Skin of body (tissue), 2 donors: ENCODE data around the gene CD4. TPM values are rescaled to one million over a fixed set of nuclear protein-coding genes. Genes with fewer than 3 reads are reported as not detected.

Experiments
- DNase-seq: peaks from one replicate; lab custom pipeline; 2025; lab: John Stamatoyannopoulos, UW
- total RNA-seq: library from RNA; depleted of rRNA; stranded (reverse); fragments of >200 nt; gene quantifications from one replicate; pipeline ENCODE4 v1.2.3, GENCODE V29; 2014

The CD4 gene
- total RNA-seq, 1 donor from 2014 or later, result 9.7 TPM

DNA sequence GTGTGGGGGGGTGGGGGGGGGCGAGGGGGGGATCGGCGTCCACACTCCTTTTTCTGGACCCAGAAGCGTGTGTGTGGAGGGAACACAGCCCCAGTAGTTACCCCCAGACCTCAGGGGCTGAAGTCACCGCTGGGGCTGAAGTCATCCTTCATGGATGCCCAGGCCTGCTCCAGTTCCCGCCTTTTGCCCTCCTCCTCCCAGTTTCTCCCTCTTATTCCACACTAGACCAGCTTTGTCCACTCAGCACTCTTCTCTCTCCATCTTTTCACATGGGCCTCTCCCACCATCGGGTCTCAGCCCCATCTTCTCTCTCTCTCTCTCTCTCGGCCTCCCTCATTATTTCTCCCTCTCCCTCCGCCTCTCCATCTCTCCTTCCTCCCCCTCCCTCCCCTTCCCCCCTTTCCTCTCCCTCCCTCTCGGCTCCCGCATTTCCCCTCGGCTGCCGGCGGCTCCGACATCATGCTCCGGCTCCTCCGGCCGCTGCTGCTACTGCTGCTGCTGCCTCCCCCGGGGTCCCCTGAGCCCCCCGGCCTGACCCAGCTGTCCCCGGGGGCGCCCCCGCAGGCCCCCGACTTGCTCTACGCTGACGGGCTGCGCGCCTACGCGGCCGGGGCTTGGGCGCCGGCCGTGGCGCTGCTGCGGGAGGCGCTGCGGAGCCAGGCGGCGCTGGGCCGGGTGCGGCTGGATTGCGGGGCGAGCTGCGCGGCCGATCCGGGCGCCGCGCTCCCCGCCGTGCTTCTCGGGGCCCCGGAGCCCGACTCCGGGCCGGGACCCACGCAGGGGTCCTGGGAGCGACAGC lies 38.9 kb downstream of the CD4 start, which contains the start of gene P3H3:
Gene P3H3 (plus strand): TSS at position 426 of the 799 bp plus-strand sequence. CDS start 34 bp downstream, at position 460.
- peak; percentile 55 for DNase-seq

DNA sequence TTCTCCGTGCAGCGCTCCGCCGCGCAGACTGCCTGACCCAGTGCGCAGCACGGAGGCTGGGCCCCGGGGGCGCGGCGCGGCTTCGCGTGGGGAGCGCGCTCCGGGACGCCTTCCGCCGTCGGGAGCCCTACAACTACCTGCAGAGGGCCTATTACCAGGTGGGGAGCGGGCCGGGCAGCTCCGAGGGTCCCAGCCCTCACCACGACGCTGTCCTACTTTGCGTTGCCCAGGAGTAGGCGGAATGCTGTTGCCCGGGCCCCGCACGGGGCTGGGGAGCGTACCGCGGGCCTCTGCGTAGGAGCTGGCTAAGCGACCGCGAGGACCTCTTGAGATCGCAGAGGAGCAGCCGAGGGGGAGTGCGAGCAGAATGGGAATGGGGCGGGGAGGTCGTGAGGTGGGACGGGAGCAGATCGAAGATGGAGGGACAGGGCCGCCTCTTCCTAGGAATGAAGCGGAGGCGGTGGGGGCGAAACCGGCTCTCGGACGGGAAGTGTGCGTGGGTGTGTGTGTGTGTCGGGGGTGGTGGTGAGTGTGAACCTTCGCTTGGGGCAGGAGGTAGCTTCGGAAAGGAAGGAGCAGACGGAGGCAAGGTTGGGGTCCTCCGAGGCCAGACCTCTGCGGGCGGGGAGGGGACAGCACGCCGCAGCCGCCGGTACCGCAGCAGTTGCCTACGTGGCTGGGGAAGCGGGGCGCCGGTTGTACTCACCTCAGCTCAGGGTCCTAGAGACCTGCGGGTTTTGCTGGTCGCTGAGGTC lies 39.6 kb downstream of the CD4 start:
- DNase-seq, result peak; percentile 45

DNA sequence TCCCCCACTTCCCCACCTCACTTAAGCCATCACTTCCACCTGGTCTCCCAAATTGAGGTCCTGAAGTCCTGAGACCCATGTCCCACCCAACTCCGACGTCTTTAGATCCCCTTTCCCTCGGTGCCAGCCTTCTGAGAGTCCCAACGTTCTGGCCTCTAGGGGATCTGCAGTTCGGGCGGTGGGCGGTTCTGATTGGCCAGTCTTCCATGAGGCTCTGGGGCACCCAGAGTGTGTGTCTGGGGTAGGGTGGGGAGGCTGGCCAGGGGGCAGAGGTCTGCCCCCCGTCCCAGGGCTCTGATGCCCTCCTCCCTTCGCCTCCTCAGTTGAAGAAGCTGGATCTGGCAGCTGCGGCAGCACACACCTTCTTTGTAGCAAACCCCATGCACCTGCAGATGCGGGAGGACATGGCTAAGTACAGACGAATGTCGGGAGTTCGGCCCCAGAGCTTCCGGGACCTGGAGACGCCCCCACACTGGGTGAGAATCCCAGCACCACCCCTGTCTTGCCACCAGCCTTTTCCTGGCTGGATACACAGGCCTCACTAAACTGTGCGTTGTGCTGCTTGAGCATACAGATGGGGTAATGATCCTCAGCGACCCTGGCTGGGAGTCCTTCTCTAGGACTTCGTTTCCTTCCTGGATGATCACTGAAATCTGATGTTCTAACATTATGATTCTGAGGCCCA lies 40.4 kb downstream of the CD4 start:
- DNase-seq, result no peak

DNA sequence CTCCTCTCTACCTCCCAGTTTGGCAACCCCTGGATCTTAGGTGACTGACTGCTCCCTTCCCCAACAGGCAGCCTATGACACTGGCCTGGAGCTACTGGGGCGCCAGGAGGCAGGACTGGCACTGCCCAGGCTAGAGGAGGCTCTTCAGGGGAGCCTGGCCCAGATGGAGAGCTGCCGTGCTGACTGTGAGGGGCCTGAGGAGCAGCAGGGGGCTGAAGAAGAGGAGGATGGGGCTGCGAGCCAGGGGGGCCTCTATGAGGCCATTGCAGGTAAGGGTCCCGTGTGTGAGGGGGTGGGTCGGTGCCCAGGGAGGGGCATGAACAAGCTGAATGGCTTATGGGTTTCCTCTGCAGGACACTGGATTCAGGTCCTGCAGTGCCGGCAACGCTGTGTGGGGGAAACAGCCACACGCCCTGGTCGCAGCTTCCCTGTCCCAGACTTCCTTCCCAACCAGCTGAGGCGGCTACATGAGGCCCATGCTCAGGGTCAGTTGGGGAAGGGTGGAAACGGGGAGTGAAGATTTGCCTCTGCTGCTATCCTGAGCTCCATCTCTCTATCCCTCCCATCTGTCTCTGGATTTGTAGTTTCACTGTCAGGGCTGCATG lies 41.1 kb downstream of the CD4 start:
- DNase-seq, result no peak

DNA sequence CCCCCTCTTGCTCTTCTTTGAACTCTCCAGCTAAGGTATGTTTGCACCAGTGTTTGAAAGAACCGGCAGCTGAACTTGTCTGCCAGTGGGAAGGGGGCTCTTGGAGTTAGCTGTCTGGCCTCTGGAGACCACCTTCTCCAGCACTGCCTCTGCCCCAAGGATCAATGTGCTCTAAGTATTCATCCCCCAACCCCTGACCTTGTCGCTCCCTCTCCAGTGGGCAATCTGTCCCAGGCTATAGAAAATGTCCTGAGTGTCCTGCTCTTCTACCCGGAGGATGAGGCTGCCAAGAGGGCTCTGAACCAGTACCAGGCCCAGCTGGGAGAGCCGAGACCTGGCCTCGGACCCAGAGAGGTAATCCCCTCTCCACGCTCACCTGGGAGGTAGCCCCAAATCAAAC lies 41.7 kb downstream of the CD4 start:
- no peak for DNase-seq

DNA sequence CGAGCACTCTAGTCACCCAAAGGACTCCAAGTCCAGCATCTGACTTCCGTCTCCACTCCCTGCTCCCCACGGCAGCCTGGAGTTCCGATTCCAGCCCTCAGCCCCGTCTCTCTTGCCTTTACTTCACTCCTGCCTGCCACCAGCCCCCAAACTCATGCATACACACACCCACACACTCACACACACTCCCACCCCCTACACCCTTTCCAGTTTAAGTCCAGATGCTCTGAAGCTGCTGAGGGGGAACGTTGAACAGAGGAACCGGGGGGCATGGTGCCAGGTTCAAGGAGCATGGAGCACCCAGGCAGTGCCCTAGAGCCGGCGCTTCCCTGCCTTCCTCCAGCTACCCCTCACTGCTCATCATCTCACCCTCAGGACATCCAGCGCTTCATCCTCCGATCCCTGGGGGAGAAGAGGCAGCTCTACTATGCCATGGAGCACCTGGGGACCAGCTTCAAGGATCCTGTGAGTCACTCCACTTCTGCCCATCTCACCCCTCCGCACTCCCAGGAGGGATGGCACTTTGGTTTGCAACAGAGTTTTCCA lies 42.2 kb downstream of the CD4 start:
- DNase-seq, result no peak

DNA sequence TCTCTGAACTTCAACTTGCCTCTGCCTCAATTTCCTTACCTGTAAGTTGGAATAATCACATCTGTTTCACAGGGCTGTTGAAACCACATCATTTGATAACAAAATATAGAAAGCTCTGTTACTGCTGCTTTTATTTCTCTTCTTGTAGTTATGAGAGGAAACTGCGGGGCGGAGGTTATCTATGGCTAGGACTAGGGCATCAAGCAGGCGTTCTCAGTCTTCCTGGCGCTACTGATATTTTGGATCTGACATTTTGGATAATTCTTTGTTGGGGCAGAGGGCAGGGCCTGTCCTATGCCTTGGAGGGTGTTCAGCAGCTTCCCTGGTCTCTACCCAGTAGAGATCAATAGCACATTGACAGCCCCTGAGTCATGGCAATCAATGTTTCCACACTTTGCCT lies 42.8 kb downstream of the CD4 start:
- no peak for DNase-seq

DNA sequence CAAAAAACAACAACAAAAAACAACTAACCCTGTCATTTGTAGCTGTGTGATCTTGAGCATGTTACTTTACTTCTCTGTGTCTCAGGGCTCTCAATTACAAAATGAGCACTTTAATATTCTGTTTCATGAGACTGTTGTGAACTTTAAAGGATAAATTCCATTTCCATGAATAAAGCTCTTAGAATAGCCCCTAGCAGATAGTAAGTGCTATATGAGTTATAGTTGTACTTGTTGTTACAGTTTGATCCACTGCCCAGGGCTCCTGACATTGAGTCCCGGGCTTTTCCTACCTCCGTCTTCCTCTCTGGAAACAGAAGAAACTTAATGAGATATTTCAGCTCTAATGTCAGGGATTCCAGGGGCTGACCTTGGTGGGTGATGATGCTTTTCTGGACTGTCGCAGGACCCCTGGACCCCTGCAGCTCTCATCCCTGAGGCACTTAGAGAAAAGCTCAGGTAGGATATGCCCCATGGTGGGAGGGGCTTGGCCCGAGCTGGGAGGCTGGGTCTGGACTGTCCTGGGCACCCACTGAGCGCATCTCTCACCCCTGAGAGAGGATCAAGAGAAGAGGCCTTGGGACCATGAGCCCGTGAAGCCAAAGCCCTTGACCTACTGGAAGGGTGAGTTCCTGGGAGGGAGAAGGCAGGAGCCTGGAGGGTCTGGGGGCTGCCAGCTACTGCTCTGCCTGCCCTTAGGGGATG lies 44.0 kb downstream of the CD4 start:
- no peak for DNase-seq

DNA sequence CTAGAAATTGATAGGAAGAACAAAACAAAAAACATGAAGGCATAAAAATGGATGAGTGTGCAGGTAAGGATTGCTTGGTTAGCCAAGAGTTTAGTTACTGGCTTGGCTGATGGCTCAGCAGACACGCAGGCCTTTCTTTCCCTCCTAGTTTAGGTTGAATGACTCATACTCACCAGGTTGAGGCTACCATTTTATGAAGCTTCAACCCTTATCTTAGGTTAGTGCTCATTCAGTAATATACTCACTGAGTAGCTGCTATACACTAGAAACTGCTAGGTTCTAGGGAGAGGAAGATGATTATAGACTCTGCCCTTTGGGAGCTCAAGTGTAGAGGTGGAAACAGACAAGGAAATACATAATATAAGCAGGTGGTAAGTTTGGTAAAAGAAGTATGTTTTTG lies 44.9 kb downstream of the CD4 start:
- no peak for DNase-seq

DNA sequence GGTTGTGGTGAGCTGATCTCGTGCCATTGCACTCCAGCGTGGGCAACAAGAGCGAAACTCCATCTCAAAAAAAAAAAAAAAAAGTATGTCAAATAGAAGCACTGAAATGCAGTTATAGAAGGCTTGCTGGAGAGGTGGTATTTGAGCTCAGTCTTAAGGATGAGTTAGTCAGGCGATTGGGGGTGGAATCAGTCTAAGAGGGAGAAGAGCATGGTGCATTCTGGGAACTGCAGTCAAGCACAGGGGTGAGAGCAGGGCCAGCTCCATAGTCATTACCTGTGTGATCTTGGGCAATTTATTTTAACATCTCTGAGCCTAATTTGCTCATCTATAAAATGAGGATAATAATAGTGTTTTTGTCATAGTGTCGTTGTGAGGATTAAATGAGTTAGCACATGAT lies 45.5 kb downstream of the CD4 start:
- DNase-seq, result no peak

DNA sequence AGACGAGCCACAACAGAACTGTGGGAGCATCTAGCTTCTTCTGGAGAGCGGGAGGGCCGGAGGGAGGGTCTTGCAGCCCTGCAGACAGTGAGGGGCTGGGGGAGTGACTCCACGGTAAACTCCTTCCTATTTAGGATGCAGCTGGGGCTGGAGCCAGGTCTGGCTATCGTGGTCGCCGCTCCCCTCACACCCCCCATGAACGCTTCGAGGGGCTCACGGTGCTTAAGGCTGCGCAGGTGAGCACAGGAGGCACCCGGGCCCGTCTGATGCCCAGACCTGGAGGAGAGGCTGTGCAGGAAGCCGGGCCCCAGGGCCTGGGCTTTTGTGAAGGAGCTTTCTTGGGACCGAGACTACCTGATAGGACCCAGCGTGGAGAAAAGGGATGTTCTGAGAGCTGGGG lies 47.5 kb downstream of the CD4 start:
- no peak for DNase-seq

DNA sequence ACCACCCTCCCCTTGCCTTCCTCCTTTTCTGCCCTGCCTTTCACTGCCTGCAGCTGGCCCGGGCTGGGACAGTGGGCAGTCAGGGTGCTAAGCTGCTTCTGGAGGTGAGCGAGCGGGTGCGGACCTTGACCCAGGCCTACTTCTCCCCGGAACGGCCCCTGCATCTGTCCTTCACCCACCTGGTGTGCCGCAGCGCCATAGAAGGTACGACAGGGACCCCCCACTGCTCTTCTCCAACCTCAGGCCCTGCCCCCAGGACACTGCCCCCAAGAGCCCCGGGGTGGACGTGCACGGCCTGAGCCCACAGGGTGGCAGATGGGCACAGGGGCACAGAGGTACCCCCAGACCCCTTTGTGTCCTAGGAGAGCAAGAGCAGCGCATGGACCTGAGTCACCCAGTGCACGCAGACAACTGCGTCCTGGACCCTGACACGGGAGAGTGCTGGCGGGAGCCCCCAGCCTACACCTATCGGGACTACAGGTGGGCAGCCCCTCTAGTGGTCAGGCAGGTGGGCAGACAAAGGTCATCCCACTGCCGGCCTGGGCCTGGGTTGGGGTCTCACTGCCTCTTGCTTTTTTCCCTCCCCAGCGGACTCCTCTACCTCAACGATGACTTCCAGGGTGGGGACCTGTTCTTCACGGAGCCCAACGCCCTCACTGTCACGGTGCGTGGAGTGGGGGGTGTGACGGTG lies 48.2 kb downstream of the CD4 start:
- no peak for DNase-seq

DNA sequence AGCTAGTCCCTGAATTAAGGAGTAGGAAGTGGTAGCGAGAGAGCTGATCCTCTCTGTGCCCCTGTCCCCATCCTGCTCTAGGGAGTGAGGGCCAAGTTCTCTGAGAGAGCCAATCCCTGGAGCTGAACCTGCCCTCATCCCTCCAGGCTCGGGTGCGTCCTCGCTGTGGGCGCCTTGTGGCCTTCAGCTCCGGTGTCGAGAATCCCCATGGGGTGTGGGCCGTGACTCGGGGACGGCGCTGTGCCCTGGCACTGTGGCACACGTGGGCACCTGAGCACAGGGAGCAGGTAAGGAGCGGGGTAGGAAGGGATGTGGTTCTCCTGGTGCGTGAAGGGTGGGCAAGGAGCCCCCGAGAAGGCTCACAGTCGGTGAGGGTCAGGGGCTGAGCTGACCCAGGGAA lies 49.5 kb downstream of the CD4 start:
- no peak for DNase-seq

DNA sequence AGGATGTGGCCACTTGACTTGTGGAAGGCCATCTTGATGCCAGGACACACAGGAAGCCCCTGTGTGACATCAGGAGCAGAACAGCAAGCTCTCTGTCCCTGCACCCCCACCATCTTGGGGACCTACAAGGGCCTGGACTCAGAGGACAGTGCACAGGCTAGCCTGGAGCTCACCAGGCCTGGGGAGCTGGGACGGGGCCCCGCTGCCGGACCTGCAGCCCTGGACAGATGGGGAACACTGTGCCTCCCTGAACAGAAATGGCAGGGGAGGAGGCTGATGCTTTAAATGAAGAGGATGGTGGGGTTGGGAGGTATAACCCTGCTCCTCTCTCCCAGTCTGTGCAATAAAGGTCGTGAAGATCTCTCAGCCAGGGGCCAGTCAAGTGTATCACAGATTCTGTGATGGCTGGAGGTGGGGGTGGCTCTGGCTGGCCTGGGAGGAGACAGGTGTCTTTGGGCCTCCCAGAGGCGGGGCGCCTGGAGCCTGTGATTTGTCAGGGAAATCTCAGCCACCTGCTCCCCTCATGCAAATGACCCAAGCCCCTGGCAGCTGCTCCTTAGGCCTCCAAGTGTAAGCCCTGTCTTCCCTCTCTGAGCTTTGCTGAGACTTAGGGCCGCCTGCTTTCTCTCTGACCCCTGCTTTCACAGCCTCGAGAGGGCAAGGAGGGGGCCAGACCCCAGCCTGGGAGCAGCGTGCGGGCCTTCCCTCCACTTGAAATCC lies 50.3 kb downstream of the CD4 start:
- no peak for DNase-seq

DNA sequence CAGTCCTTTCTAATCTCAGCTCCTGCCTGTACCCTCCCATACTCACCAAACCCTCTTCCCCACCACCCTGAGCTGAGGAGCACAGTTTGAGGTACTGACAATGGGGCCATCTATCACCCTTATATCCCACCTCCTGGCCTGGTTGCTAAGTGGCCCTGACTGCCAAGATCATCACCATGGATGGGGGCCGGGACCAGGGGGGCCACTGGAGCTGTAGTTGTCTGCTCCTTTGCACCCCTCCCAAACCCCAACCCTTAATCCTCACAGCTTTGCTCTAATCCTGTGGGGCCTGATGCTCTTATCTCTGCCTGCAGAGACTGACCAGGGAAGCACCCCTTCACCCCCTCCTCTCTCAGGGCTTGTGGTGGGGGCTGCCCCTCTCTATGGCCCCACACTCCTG lies 51.0 kb downstream of the CD4 start:
- DNase-seq, result no peak

DNA sequence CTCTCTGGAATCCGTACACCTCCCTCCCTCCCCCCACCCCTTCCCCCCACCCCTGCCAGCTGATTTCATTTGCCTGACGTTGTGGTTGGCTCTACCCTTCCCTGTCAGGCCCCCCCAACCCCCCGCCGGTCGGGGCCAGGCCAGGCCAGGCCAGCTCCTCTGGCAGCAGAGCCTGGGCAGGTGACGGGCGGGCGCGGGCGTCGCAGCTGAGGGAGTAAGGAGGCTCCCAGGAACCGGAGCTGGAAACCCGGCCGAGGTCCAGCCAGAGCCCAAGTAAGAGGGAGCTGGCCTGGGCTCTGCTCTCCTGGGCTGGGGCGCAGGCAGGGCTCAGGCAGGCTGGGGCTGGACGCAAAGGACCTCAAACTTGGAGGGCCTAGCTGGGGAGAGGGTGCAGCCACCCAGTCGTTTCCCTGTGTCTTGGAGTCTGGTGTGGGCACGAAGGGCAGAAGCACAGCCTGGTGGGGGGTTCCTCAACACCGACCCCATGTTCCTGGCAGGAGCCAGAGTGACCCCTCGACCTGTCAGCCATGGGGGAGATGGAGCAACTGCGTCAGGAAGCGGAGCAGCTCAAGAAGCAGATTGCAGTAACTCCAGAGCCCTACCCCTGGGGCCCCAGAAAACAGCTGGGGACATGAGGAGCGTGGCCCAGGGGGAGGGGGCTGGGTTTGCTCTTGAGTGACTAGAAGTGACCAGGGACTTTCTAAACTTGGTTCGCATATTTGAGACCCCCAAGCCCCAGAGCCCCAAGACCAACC lies 51.6 kb downstream of the CD4 start, which contains the start of gene GNB3:
Gene GNB3 (plus strand): TSS at position 165 of the 755 bp plus-strand sequence. CDS start 363 bp downstream, at position 528.
- DNase-seq, result no peak

DNA sequence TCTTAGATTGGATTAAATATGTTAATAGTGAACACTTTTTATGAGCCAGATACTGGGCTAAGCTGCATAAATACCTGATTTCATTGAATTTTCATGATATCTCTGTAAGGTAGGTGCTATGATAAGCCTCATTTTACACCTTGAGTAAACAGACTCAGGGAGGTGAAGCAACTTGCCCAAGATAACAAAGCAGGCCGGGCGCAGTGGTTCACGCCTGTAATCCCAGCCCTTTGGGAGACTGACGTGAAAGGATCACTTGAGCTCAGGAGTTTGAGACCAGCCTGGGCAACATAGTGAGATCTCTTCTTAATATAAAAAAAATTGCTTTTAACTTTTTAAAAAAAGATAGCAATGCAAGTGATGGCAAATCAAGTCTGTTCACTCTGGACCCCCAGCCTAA lies 52.7 kb downstream of the CD4 start:
- no peak for DNase-seq

DNA sequence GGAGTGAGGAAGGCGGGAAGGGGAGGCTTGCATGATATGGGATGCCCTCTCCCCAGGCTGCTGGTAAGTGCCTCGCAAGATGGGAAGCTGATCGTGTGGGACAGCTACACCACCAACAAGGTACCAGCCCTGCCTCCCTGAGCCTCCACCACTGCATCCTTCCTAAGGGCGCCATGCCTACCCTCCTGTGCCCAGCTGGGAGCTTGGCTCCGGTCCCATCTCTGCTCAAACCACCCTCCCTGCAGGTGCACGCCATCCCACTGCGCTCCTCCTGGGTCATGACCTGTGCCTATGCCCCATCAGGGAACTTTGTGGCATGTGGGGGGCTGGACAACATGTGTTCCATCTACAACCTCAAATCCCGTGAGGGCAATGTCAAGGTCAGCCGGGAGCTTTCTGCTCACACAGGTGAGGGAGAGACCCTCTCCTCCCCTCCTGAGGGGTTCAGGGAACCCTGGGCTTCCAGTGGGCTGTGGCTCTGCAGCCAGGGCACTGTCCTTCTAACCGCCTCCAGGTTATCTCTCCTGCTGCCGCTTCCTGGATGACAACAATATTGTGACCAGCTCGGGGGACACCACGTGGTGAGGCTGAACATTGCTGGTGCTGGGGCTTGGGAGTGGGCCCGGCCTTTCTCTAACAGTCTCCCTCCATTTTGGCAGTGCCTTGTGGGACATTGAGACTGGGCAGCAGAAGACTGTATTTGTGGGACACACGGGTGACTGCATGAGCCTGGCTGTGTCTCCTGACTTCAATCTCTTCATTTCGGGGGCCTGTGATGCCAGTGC lies 54.0 kb downstream of the CD4 start:
- DNase-seq, result no peak
